Testis (tissue), 3 donors: ENCODE measurements around the gene ZNF648. TPM values are rescaled to one million over a fixed set of nuclear protein-coding genes. Genes with fewer than 3 reads are reported as not detected.

ENCODE experiments used
- DNase-seq: peaks from one replicate; pipeline ENCODE4 v3.0.0-alpha.2; 2019
- H3K27ac ChIP-seq, 2 donors: fragments of 200-600 bp; sonication (generic); one replicate each; pipeline ENCODE4 v1.5.1; 2019
- H3K27me3 ChIP-seq: fragments of 200-600 bp; sonication (generic); one replicate; pipeline ENCODE4 v1.5.1; 2019
- H3K36me3 ChIP-seq: fragments of 200-600 bp; sonication (generic); one replicate; pipeline ENCODE4 v1.5.1; 2017; ENCODE audit warnings: low read depth; ENCODE audit errors: missing control alignments
- H3K4me1 ChIP-seq: fragments of 200-600 bp; sonication (generic); one replicate; pipeline ENCODE4 v1.5.1; 2019
- H3K4me3 ChIP-seq, 2 donors: fragments of 200-600 bp; sonication (generic); one replicate each; pipeline ENCODE4 v1.5.1; 2017 to 2019
- H3K9me3 ChIP-seq: fragments of 200-600 bp; sonication (generic); one replicate; pipeline ENCODE4 v1.5.1; 2017
- POLR2A ChIP-seq: fragments of 450-650 bp; IDR thresholded peaks from one replicate; pipeline ENCODE4 v1.6.1; 2017; ENCODE audit warnings: antibody characterized with exemption, mild to moderate bottlenecking, moderate library complexity
- WGBS, 2 donors: methylation state at CpG; one replicate each; pipeline ENCODE4 v1.1.5; 2018; 5-methylcytosine and 5-hydroxymethylcytosine counted together
- intact Hi-C: fragments of 100-400 bp; cut with DNase I; formaldehyde crosslinking; loops from one replicate; pipeline ENCODE4 v1.15.1; 2023; ENCODE audit warnings: low total_unique reads
- polyA plus RNA-seq: library from polyadenylated mRNA; stranded (reverse); fragments of 350-450 nt; fragmentation: Illumina TruSeq; extraction: RNeasy Lipid Tissue Mini Kit (QIAGEN cat#74804); gene quantifications from one replicate; pipeline ENCODE4 v1.2.3, GENCODE V29; 2014; ENCODE audit warnings: low read depth, low replicate concordance; ENCODE audit not compliant: insufficient read depth
- total RNA-seq, 2 donors: library from RNA; depleted of rRNA; stranded (reverse); fragments of >200 nt; gene quantifications; one replicate each; pipeline ENCODE4 v1.2.3, GENCODE V29; 2016
- TF ChIP-seq, protein P1 (sequence below), 3 experiments: fragments of 450-650 bp in 2 of 3; fragments of 200-600 bp in 1 of 3; sonication (generic) in 1 of 3; IDR thresholded peaks; one replicate each; pipeline ENCODE4 v1.5.1; 2016 to 2019; ENCODE audit warnings: antibody characterized with exemption in 3 of 3, mild to moderate bottlenecking in 2 of 3, moderate library complexity in 1 of 3

Gene ZNF648
- total and polyA plus RNA-seq, 3 donors from 2014 or later, result 0.91 to 5.0 (median 3.8) TPM

DNA sequence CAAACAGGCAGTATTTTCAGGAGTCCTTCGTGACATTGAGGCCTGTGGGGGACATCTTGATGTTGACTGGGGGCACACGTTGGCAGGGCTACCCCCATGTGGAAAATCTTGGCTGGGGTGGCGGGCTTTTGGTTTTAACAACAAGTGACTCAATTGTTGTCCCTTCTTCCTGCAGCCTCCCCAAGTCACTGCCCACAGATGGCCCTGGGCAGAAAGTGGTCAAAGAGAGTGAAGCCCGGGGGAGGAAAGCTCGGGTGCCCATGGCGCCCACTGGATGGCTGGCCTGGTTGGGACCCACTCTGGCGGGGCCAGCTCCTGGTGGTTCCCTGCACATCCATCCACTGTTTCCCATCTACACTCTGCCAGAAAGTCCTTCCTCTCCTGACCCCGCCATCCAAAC lies 24.6 kb upstream of the ZNF648 start:
- no peak for TF ChIP-seq POLR2A
- TF ChIP-seq, protein P1, sequence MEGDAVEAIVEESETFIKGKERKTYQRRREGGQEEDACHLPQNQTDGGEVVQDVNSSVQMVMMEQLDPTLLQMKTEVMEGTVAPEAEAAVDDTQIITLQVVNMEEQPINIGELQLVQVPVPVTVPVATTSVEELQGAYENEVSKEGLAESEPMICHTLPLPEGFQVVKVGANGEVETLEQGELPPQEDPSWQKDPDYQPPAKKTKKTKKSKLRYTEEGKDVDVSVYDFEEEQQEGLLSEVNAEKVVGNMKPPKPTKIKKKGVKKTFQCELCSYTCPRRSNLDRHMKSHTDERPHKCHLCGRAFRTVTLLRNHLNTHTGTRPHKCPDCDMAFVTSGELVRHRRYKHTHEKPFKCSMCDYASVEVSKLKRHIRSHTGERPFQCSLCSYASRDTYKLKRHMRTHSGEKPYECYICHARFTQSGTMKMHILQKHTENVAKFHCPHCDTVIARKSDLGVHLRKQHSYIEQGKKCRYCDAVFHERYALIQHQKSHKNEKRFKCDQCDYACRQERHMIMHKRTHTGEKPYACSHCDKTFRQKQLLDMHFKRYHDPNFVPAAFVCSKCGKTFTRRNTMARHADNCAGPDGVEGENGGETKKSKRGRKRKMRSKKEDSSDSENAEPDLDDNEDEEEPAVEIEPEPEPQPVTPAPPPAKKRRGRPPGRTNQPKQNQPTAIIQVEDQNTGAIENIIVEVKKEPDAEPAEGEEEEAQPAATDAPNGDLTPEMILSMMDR (IDR thresholded peaks at IDR 0.05), result no peak
- no peak overlapping the region for H3K4me3 ChIP-seq
- no peaks in the 10 kb centered on the region for H3K36me3 ChIP-seq
- peaks cover 16% of the 10 kb centered on the region for H3K4me1 ChIP-seq
- 80 to 82% methylated on average over 8 of the region's 8 CpGs for WGBS, 2 donors
- DNase-seq, result no peak
- intact Hi-C loops, result loop anchor here (5.0 to 10.0 kb wide), 2 partner anchors 311 to 699 kb away; partner anchors contain the start of gene NPL
- no peak overlapping the region for H3K27ac ChIP-seq
- H3K27me3 ChIP-seq, result no peaks in the 10 kb centered on the region
- no peaks in the 10 kb centered on the region for H3K9me3 ChIP-seq

DNA sequence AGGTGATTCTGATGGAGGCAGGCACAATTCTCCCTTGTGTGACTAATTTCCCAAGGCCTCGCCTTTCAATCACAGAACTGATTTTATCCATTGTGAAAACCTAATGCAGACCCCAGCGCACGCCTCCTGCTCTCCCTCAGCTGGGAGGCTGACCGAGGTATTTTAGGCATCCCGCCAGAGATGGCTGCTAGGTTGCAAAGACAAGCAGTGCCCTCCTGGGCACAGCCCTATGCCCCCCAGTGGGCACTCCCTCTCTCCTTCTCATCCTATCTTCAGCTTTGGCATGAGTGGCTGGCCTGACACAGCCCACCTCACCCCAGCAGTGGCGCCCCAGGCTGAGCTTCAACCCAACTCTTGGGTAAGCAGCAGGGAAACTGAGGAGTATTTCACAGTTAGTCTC lies 24.2 kb upstream of the ZNF648 start:
- TF ChIP-seq POLR2A, result no peak
- TF ChIP-seq, protein P1 (IDR thresholded peaks at IDR 0.05), result no peak
- no peak overlapping the region for H3K27ac ChIP-seq
- H3K4me3 ChIP-seq, result no peak overlapping the region

DNA sequence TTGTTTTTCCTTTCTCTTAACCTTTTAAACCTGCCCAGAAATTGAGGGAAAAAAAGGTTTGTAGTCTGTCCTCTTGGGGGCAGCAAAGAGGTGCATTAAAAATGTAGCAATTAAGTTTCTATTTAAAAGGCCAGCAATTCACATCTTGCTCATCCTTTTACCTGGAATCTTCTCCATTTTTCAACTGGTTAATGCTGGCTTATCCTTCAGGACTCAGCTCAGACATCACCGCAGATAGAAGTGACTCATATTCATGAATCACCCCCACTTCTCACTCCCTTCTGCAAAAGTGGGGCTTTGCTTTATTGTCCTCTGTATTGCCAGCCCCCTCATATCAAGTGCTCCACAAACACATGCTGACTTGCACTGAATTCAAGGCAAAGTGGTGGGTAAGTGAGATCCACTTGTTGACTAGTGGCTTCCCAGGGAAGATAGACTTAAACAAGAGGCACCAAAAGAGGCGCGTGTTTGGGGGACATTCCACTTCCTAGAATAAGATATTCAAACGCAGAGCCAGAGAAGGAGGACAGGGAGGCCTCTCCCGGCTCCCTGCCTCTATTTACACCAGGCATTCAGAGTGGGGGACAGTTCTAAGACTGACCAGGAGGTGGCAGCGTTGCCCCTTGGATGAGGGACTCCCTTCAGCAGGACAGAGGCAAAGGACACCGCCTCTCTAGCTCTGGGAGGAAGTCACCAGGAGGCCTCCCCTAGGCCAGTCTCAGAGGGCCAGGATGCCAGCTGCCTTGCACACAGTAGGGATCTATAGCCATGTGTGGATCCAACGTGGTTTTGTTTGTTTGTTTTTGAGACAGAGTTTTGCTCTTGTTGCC lies 23.2 kb upstream of the ZNF648 start:
- H3K27ac ChIP-seq, result peak overlapping the region; percentile 80 to 83
- peaks cover 16% of the 10 kb centered on the region for H3K4me1 ChIP-seq
- no peaks in the 10 kb centered on the region for H3K9me3 ChIP-seq
- 19 to 51% methylated on average over 8 of the region's 8 CpGs for WGBS, 2 donors
- no peaks in the 10 kb centered on the region for H3K27me3 ChIP-seq
- no peaks in the 10 kb centered on the region for H3K36me3 ChIP-seq
- intact Hi-C loops, result loop anchor here (5.0 to 10.0 kb wide), 2 partner anchors 313 to 700 kb away; partner anchors contain the start of gene NPL
- DNase-seq, result peak; percentile 94
- TF ChIP-seq POLR2A, result no peak
- TF ChIP-seq, protein P1 (IDR thresholded peaks at IDR 0.05), result peak; percentile 72 to 95 (median 94)
- H3K4me3 ChIP-seq, result no peak overlapping the region

More for the DNA sequence above, 24.2 kb upstream of the ZNF648 start:
- Histone ChIP-seq H3K36me3 (no peaks in the 10 kb centered on the region), H3K9me3 (no peaks in the 10 kb centered on the region), H3K4me1 (peaks cover 16% of the 10 kb centered on the region), H3K27me3 (no peaks in the 10 kb centered on the region)
- intact Hi-C loops, result loop anchor here (5.0 to 10.0 kb wide), 2 partner anchors 312 to 699 kb away; partner anchors contain the start of gene NPL
- DNase-seq, result no peak
- WGBS, 2 donors, result 87 to 98% methylated on average over 5 to 6 of the region's 6 CpGs

DNA sequence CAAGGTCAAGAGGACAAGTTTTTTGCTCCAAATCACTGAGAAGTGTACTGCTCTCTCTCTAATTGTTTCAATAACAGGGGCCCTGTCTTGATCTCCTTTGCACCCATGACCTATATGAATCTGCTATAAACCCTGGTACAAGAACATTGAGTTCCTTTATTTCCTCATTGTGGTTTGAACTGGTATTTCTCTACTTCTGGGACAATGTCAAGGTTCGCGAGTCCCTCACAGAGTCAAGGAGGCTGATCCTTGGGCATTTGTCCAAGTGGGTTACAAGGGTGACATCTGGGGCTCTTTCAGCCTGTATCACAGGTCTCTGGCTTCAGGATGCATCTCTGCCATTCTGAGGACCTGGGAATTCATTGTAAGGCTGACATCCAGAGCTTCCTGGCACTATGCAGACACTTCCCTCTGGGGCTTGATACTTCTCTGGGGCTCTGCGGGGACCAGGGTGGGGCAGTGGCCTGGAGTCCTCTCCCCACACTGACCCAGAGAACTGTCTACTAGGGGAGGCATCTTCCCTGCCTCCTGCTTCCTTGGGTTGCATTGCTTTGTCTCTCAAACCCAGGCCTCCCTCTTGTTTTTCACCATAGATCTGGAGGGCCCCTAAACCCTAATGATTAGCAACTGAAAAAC lies 22.5 kb upstream of the ZNF648 start:
- 20 to 59% methylated on average over 3 of the region's 3 CpGs for WGBS, 2 donors
- H3K36me3 ChIP-seq, result no peaks in the 10 kb centered on the region
- no peak for DNase-seq
- TF ChIP-seq POLR2A, result no peak
- TF ChIP-seq, protein P1 (IDR thresholded peaks at IDR 0.05), result no peak
- no peaks in the 10 kb centered on the region for H3K27me3 ChIP-seq
- no peak overlapping the region for H3K4me3 ChIP-seq
- no peaks in the 10 kb centered on the region for H3K9me3 ChIP-seq
- intact Hi-C loops, result loop anchor here (10.0 kb wide), 1 partner anchor 701 kb away; the partner anchor contains the start of gene NPL
- peaks cover 16% of the 10 kb centered on the region for H3K4me1 ChIP-seq
- H3K27ac ChIP-seq, result peak overlapping the region; percentile 80 to 83
